Measurements from ENCODE around the gene ZSCAN25.
"Not testable (repeated sequence)": the region's sequence is repeated elsewhere in the genome, so short reads cannot be mapped to it uniquely, and the experiment has no call there.

ZSCAN25 gene

DNA sequence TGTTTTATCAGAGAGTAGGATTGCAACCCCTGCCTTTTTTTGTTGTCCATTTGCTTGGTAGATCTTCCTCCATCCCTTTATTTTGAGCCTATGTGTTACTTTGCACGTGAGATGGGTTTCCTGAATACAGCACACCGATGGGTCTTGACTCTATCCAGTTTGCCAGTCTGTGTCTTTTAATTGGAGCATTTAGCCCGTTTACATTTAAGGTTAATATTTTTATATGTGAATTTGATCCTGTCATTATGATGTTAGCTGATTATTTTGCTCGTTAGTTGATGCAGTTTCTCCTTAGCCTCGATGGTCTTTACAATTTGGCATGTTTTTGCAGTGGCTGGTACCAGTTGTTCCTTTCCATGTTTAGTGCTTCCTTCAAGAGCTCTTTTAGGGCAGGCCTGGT lies 41.1 kb downstream of the ZSCAN25 start:
- not testable (repeated sequence) for H3K9me3 ChIP-seq (ENCODE audit: control insufficient read depth, low read length); H3K27me3 ChIP-seq (ENCODE audit: control insufficient read depth, insufficient read depth, low read length); H3K4me1 ChIP-seq (ENCODE audit: control insufficient read depth, insufficient read depth, low read length); H3K4me3 ChIP-seq (ENCODE audit: low read length); H3K9ac ChIP-seq (ENCODE audit: low read length)
- peaks cover 25% of the 10 kb centered on the region for H3K36me3 ChIP-seq (ENCODE audit: control insufficient read depth, insufficient read depth, low read length)

DNA sequence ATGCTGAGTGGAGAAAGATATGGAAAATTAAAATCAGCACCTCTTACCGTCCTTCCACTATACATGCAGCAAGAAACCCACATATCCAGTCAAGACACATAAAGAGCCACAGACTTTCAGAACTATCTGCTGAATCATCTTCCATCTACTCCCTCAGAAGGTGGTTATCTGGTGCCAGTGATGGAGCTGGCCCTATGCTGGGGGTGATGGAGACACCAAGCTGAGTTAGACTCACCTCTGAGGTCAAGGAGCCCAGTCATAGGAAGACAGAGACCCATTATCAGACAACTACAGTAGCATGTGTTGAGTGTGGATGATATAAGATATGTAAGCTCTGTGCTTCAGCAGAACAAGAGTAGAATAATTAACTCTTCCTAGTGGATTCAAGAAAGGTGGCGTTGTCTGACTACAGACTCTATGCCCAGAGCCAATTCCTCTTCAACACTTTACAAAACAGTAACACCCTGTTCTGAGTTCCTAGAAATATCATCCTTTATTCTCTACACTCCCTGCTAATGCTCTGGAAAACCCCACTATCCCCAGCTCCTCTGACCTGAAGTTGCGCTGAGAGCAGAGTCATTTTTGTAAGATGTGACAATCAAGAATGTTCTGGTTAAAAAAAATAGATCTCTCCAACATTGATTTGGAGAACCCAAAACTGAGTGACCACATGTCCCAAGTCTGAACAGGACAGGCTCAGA lies 48.7 kb downstream of the ZSCAN25 start:
- peaks cover 5% of the 10 kb centered on the region for H3K9me3 ChIP-seq (ENCODE audit: control insufficient read depth, low read length)
- no peaks in the 10 kb centered on the region for H3K27me3 ChIP-seq (ENCODE audit: control insufficient read depth, insufficient read depth, low read length)
- H3K36me3 ChIP-seq (ENCODE audit: control insufficient read depth, insufficient read depth, low read length): peaks cover 36% of the 10 kb centered on the region
- H3K4me3 ChIP-seq (ENCODE audit: low read length): no peak overlapping the region
- no peaks in the 10 kb centered on the region for H3K4me1 ChIP-seq (ENCODE audit: control insufficient read depth, insufficient read depth, low read length)
- H3K9ac ChIP-seq (ENCODE audit: low read length): no peak overlapping the region

DNA sequence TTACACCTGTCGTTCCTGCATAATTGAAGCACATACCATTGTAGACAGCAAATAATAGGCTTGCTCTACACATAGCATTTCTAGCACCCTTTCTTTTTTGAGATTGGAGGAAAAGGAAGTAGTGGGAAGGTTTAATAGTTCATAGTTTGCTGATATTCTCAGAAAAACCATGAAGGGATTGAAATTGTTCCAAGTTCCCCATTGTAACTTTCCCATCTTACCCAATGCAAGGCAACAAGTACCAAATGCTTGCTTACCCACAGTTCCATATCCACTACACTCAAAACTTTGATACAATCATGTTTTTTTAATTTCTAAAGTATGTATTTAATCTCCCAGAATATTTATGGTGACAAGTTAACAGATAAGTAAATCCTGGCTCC lies 49.3 kb downstream of the ZSCAN25 start:
- Histone ChIP-seq H3K36me3 (ENCODE audit: control insufficient read depth, insufficient read depth, low read length) (peaks cover 31% of the 10 kb centered on the region), H3K9ac (ENCODE audit: low read length) (no peak overlapping the region), H3K27me3 (ENCODE audit: control insufficient read depth, insufficient read depth, low read length) (no peaks in the 10 kb centered on the region), H3K4me3 (ENCODE audit: low read length) (no peak overlapping the region), H3K4me1 (ENCODE audit: control insufficient read depth, insufficient read depth, low read length) (no peaks in the 10 kb centered on the region), H3K9me3 (ENCODE audit: control insufficient read depth, low read length) (peaks cover 5% of the 10 kb centered on the region)

DNA sequence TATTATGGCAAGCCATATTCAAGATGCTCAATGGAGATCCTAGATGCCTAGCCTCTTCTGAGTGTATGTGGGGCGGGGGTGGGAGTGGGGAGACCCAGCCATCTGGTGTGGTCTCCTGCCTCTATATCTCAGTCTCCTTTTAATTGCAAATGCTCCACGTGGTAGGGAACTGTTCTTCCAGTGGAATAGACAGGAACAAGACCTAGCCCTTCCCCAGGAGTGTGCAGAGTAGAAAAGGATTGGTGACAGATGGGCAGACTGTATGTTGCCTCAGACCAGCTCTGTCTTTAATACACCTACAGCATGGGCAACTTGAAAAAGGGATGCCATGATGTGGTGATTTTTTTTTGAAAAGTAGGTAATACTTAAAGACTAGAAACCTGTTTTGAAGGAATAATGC lies 50.4 kb downstream of the ZSCAN25 start:
- H3K36me3 ChIP-seq (ENCODE audit: control insufficient read depth, insufficient read depth, low read length): peaks cover 21% of the 10 kb centered on the region
- peaks cover 5% of the 10 kb centered on the region for H3K9me3 ChIP-seq (ENCODE audit: control insufficient read depth, low read length)
- no peak overlapping the region for H3K9ac ChIP-seq (ENCODE audit: low read length)

DNA sequence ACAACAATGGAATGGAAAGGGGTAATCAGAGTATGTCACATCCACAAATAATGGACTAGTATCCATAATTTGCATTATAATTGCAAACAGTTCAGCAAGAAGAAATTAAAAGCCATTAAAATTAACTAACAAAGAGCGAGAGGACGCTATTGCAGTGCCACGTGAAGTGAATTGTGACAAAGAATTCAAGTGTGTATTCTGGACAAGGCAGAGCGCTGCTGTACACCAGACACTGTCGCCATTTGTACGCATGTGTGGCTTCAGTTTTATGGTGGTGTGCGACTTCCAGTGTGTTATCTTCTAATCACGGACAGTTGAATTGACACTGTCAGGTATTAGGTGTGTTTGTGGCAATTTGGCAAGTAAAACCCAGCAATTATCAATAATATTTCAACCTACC lies 51.8 kb downstream of the ZSCAN25 start:
- Histone ChIP-seq H3K27me3 (ENCODE audit: control insufficient read depth, insufficient read depth, low read length) (no peaks in the 10 kb centered on the region), H3K4me1 (ENCODE audit: control insufficient read depth, insufficient read depth, low read length) (no peaks in the 10 kb centered on the region), H3K9me3 (ENCODE audit: control insufficient read depth, low read length) (no peaks in the 10 kb centered on the region), H3K4me3 (ENCODE audit: low read length) (no peak overlapping the region), H3K9ac (ENCODE audit: low read length) (no peak overlapping the region), H3K36me3 (ENCODE audit: control insufficient read depth, insufficient read depth, low read length) (peaks cover 10% of the 10 kb centered on the region)

More for the DNA sequence above, 50.4 kb downstream of the ZSCAN25 start:
- Histone ChIP-seq H3K4me1 (ENCODE audit: control insufficient read depth, insufficient read depth, low read length) (no peaks in the 10 kb centered on the region), H3K27me3 (ENCODE audit: control insufficient read depth, insufficient read depth, low read length) (no peaks in the 10 kb centered on the region), H3K4me3 (ENCODE audit: low read length) (no peak overlapping the region)

DNA sequence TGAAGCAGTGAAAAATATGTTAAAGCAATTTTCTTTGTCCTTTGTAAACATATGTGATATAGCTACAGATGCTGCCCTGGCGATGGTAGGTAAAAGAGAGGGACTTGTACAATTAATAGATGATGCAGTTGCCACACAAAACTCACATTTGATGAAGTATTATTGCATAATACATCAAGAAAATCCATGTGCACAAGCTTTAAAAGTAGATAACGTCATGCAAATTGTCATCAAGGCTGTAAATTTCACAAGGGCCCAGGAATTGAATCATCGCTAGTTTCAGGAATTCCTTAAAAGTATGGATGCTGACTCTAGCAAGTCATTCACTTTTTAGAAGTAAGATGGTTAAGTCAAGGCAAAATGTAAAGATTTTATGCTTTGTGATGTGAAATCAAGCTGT lies 53.0 kb downstream of the ZSCAN25 start:
- Histone ChIP-seq H3K9me3 (ENCODE audit: control insufficient read depth, low read length) (no peaks in the 10 kb centered on the region), H3K36me3 (ENCODE audit: control insufficient read depth, insufficient read depth, low read length) (peaks cover 6% of the 10 kb centered on the region), H3K4me1 (ENCODE audit: control insufficient read depth, insufficient read depth, low read length) (no peaks in the 10 kb centered on the region), H3K27me3 (ENCODE audit: control insufficient read depth, insufficient read depth, low read length) (no peaks in the 10 kb centered on the region), H3K9ac (ENCODE audit: low read length) (no peak overlapping the region), H3K4me3 (ENCODE audit: low read length) (no peak overlapping the region)

DNA sequence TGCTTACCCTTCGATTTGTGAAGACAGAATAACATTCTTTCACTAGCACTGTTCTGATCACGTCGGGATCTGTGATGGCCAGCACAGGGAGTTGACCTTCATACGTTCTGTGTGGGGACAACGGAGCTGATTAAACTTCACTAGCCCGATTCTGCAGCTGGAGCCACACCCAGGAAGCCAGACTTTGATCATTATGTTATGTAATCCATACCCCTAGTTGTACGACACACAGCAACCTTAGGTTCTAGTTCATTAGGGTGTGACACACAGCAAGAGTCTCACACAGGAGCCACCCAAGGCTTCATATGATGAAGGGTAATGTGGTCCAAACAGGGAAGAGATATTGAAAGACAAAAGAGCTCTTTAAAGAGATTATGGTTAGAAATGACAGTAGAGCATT lies 55.8 kb downstream of the ZSCAN25 start:
- Histone ChIP-seq H3K4me3 (ENCODE audit: low read length) (no peak overlapping the region), H3K9me3 (ENCODE audit: control insufficient read depth, low read length) (no peaks in the 10 kb centered on the region), H3K27me3 (ENCODE audit: control insufficient read depth, insufficient read depth, low read length) (no peaks in the 10 kb centered on the region), H3K9ac (ENCODE audit: low read length) (no peak overlapping the region), H3K36me3 (ENCODE audit: control insufficient read depth, insufficient read depth, low read length) (peaks cover 3% of the 10 kb centered on the region), H3K4me1 (ENCODE audit: control insufficient read depth, insufficient read depth, low read length) (peaks cover 14% of the 10 kb centered on the region)

DNA sequence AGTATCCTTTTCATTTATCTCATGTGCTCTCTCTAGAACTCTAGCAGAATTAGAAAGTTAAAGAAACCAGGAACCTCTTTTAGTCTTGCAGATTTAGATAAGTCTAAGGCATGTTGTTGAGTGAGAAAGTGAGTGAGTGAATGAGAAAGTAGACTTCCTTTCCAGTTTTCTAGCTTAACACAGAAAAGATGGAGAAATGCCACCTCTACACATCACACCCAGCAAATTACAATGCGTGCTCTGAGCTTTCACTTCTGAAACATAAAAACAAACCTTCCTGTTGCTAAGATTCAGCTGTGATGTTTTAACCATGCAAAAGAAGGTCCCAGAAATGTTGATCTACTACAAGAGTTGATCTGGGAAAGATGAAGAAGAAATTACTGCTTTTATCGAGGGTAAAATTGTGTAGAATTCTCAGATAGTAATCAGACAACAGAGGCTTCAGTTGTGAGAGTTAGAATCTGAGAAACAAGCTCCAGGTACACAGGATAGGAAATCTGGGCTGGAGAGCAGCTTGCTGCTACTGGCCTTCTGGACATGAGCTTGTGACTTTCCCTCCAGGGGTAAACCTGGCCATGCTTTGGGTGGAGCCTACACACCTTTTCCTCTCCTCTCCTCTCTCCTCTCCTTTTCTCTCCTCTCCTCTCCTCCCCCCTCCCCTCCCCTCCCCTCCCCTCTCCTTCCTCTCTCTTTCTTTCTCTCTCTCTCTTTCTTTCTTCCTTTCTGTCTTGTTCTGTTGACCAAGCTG lies 58.4 kb downstream of the ZSCAN25 start:
- H3K36me3 ChIP-seq (ENCODE audit: control insufficient read depth, insufficient read depth, low read length): peaks cover 3% of the 10 kb centered on the region
- H3K4me3 ChIP-seq (ENCODE audit: low read length): no peak overlapping the region
- H3K4me1 ChIP-seq (ENCODE audit: control insufficient read depth, insufficient read depth, low read length): peaks cover 15% of the 10 kb centered on the region
- no peak overlapping the region for H3K9ac ChIP-seq (ENCODE audit: low read length)
- H3K27me3 ChIP-seq (ENCODE audit: control insufficient read depth, insufficient read depth, low read length): no peaks in the 10 kb centered on the region
- H3K9me3 ChIP-seq (ENCODE audit: control insufficient read depth, low read length): no peaks in the 10 kb centered on the region

DNA sequence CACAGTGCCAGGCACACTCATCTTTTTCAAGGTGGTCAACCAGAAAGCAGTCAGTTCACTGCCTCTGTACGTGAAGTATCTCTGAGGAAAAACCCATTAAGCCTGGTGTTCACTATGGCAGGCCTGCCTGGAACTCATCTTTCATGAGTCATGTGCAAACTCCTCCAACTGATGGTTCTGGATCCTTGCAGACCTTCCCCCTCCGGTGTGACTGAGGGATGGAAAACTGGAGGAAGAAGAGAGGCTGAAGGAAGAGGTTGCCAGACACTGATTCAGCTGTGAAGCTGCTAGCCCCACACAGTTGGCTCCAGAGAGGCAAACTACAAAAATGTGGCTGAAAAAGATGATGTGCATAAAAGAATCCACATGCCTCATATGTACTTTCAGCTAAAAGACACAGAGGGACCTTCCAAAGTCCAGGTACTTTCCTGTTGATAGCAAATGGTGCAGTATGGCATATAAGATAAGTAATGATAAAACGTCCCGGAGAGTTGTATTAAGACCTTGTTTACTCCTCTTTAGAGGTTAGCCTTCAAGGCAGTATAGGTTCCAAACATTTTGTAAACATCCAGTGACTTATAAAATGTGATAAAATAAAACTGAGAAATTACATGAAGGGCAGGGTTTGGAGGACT lies 60.4 kb downstream of the ZSCAN25 start:
- peaks cover 20% of the 10 kb centered on the region for H3K4me1 ChIP-seq (ENCODE audit: control insufficient read depth, insufficient read depth, low read length)
- H3K9ac ChIP-seq (ENCODE audit: low read length): peak overlapping the region; percentile 78
- H3K4me3 ChIP-seq (ENCODE audit: low read length): peak overlapping the region; percentile 61
- peaks cover 3% of the 10 kb centered on the region for H3K36me3 ChIP-seq (ENCODE audit: control insufficient read depth, insufficient read depth, low read length)
- H3K27me3 ChIP-seq (ENCODE audit: control insufficient read depth, insufficient read depth, low read length): no peaks in the 10 kb centered on the region
- H3K9me3 ChIP-seq (ENCODE audit: control insufficient read depth, low read length): no peaks in the 10 kb centered on the region

DNA sequence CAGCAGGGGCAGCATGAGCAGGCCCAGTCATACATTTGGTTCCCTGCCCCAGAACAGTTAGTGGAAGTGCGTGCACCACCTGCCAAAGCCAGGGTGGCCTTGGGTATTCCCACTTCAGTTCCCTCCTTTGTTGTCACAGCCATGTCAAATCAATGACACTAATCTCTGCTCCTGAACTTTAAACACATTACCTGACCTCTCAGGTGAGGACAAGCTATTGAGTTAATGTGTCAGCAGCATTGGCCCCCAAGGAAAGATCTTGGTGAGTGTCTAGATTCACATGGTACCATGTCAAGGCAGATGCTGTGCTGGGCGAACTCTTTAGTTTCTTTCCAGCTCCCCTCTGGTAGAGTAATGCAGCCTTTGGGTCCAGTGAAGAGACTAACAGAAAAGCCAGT lies 60.9 kb downstream of the ZSCAN25 start:
- H3K4me1 ChIP-seq (ENCODE audit: control insufficient read depth, insufficient read depth, low read length): peaks cover 20% of the 10 kb centered on the region
- peaks cover 3% of the 10 kb centered on the region for H3K36me3 ChIP-seq (ENCODE audit: control insufficient read depth, insufficient read depth, low read length)
- no peaks in the 10 kb centered on the region for H3K9me3 ChIP-seq (ENCODE audit: control insufficient read depth, low read length)
- H3K4me3 ChIP-seq (ENCODE audit: low read length): peak overlapping the region; percentile 61
- H3K9ac ChIP-seq (ENCODE audit: low read length): peak overlapping the region; percentile 78
- H3K27me3 ChIP-seq (ENCODE audit: control insufficient read depth, insufficient read depth, low read length): no peaks in the 10 kb centered on the region

DNA sequence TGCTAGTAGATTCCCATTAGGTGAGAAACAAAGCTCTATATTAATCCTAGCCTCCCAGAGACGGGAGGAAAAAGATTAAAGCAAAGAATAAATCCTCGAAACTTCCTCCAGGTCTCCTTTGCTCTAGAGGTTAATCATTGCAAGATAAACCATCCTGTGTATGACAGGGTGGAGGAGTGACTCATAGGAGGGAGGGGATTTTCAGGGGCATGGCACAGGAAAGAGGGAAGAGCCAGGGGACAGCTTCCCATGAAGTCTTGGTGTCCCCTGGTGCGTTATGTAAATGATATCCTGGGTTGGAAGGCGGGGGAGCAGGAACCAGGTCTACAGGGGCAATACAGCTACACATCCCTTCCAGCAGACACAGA lies 62.3 kb downstream of the ZSCAN25 start:
- Histone ChIP-seq H3K4me3 (ENCODE audit: low read length) (peak overlapping the region; percentile 61), H3K27me3 (ENCODE audit: control insufficient read depth, insufficient read depth, low read length) (no peaks in the 10 kb centered on the region), H3K9me3 (ENCODE audit: control insufficient read depth, low read length) (no peaks in the 10 kb centered on the region), H3K4me1 (ENCODE audit: control insufficient read depth, insufficient read depth, low read length) (peaks cover 20% of the 10 kb centered on the region), H3K9ac (ENCODE audit: low read length) (peak overlapping the region; percentile 78), H3K36me3 (ENCODE audit: control insufficient read depth, insufficient read depth, low read length) (peaks cover 3% of the 10 kb centered on the region)

DNA sequence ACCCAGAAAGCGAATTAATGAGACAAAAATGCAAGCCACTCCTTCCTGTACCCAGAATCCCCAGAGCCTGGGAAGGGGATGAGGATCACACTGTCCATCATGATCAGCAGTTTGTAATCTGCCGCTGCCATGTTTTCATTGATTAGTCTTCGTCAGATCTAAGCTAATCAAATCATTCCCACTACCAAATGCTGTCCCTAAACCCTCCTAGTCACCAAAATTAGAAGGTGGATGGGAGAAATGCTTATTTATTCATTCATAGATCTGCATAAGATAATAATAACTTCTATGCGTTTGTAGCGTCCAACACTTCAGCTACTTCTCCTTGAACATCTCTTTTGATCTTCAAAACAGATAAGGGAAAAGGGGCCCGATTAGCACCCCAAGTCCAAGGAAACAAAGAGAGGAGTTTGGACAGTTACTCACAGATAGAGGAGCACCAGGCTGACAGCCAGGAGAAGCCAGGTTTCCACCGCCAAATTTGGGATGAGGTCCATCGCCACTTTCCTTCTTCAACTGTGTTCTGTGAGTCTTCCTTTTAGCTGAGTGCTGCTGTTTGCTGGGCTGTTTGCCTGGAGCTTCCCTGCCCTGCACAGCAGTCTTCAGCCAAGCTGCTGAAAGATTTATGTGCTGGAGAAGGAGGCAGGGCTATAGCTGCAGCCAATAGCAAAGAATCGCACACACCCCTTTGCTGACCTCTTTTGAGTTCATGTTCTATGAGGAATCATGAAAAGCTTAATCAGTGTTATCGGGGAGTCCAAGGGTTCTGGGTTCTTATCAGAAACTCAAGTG lies 62.9 kb downstream of the ZSCAN25 start, which contains the start of gene CYP3A5:
CYP3A5 (minus strand) TSS at position 597 of the 792 bp plus-strand sequence; CDS start at position 497, 100 bp downstream.
- Histone ChIP-seq H3K4me1 (ENCODE audit: control insufficient read depth, insufficient read depth, low read length) (peaks cover 20% of the 10 kb centered on the region), H3K9me3 (ENCODE audit: control insufficient read depth, low read length) (no peaks in the 10 kb centered on the region), H3K9ac (ENCODE audit: low read length) (peak within 1 kb of the TSS; percentile 78), H3K4me3 (ENCODE audit: low read length) (peak within 1 kb of the TSS; percentile 61), H3K36me3 (ENCODE audit: control insufficient read depth, insufficient read depth, low read length) (peaks cover 3% of the 10 kb centered on the region), H3K27me3 (ENCODE audit: control insufficient read depth, insufficient read depth, low read length) (no peaks in the 10 kb centered on the region)

All from mucosa of stomach (tissue), 1 donor.